ENCODE data around the gene NCBP1.

Gene NCBP1

GRCh38 chr9:97666907-97667686 is 33.5 kb downstream of the NCBP1 start:
- TF ChIP-seq GABPA (IDR thresholded peaks at IDR 0.05; ENCODE audit: low read depth) (no peak), REST (IDR thresholded peaks at IDR 0.05; ENCODE audit: insufficient replicate concordance, low read depth) (no peak), POLR2AphosphoS5 (IDR thresholded peaks at IDR 0.05; ENCODE audit: low read depth) (no peak), CTCF (IDR thresholded peaks at IDR 0.05; ENCODE audit: insufficient read depth, low read length) (no peak), SPI1 (IDR thresholded peaks at IDR 0.05; ENCODE audit: borderline replicate concordance, low read depth) (peak; percentile 67; the same call in 1 of the 2 replicates)
- no peak overlapping the region for H3K4me3 ChIP-seq (replicated peaks; ENCODE audit: insufficient read depth, low read length)
- peak; percentile 67 to 78 for DNase-seq (ENCODE audit: low read depth in 1 of 2, low spot score in 1 of 2)
- H3K27ac ChIP-seq (replicated peaks), result peak overlapping the region; percentile 15; the same call in 1 of the 2 replicates
- H3K27me3 ChIP-seq (ENCODE audit: insufficient read depth, poor library complexity, severe bottlenecking), result no peaks in the 10 kb centered on the region

GRCh38 chr9:97668485-97668884 is 34.9 kb downstream of the NCBP1 start:
- no peak overlapping the region for H3K4me3 ChIP-seq (replicated peaks; ENCODE audit: insufficient read depth, low read length)
- TF ChIP-seq REST (IDR thresholded peaks at IDR 0.05; ENCODE audit: insufficient replicate concordance, low read depth) (no peak), CTCF (IDR thresholded peaks at IDR 0.05; ENCODE audit: insufficient read depth, low read length) (no peak), SPI1 (IDR thresholded peaks at IDR 0.05; ENCODE audit: borderline replicate concordance, low read depth) (no peak), GABPA (IDR thresholded peaks at IDR 0.05; ENCODE audit: low read depth) (no peak), POLR2AphosphoS5 (IDR thresholded peaks at IDR 0.05; ENCODE audit: low read depth) (no peak)
- no peaks in the 10 kb centered on the region for H3K27me3 ChIP-seq (ENCODE audit: insufficient read depth, poor library complexity, severe bottlenecking)
- DNase-seq (ENCODE audit: low read depth in 1 of 2, low spot score in 1 of 2), result no peak
- H3K27ac ChIP-seq (replicated peaks), result no peak overlapping the region

- TF ChIP-seq SPI1 (IDR thresholded peaks at IDR 0.05; ENCODE audit: borderline replicate concordance, low read depth), result no peak
- no peak for TF ChIP-seq REST (IDR thresholded peaks at IDR 0.05; ENCODE audit: insufficient replicate concordance, low read depth)
- no peak for TF ChIP-seq POLR2AphosphoS5 (IDR thresholded peaks at IDR 0.05; ENCODE audit: low read depth)
- no peak for TF ChIP-seq CTCF (IDR thresholded peaks at IDR 0.05; ENCODE audit: insufficient read depth, low read length)
- TF ChIP-seq GABPA (IDR thresholded peaks at IDR 0.05; ENCODE audit: low read depth), result no peak
- no peak for DNase-seq (ENCODE audit: low read depth in 1 of 2, low spot score in 1 of 2)
- Histone ChIP-seq H3K27ac (replicated peaks) (no peak overlapping the region), H3K4me3 (replicated peaks; ENCODE audit: insufficient read depth, low read length) (no peak overlapping the region), H3K27me3 (ENCODE audit: insufficient read depth, poor library complexity, severe bottlenecking) (no peaks in the 10 kb centered on the region)
Measured at GRCh38 chr9:97670586-97670985, 37.0 kb downstream of the NCBP1 start.
